ENCODE data around the gene USP38. TPM values are rescaled to one million over a fixed set of nuclear protein-coding genes. Genes with fewer than 3 reads are reported as not detected.
A peak's percentile ranks its signal among the peaks of the same experiment; 100 is the strongest.

Gene USP38
- total RNA-seq (2012; rRNA removed) = 16.4 and 17.0 TPM in 2 replicates
- 5.1 and 5.5 TPM in 2 replicates for polyA plus RNA-seq (2012; rRNA removed)
- polyA plus RNA-seq (2012; cell fraction: cytosol; rRNA removed) = 3.1 and 3.7 TPM in 2 replicates
- 3.3 and 5.5 TPM in 2 replicates for polyA plus RNA-seq (2012; cell fraction: nucleus; rRNA removed; ENCODE audit: low replicate concordance)
- Bru-seq, nascent RNA = percentile 77 among the genes with signal in this experiment
- BruChase-seq, experiment 1, labeled RNA remaining after a 6-hour chase = percentile 51 among the genes with signal in this experiment
- BruChase-seq, experiment 2, labeled RNA remaining after a 2-hour chase = percentile 78 among the genes with signal in this experiment
- long read RNA-seq, full-length matches to known transcripts = 15 of 18 reads
- long read RNA-seq, partial matches to known transcripts = 0 of 18 reads
- long read RNA-seq, other reads (novel, unspliced or antisense) = 3 of 18 reads

- WGBS, 2 experiments (ENCODE audit: extremely low coverage in 2 of 2, insufficient read length in 1 of 2) = 1% methylated on average over 38 of the region's 71 CpGs; no CpG with 5 or more reads in 1 of the 2 experiments
- peak within 1 kb of the TSS; percentile 77 for H4K5ac ChIP-seq (ENCODE audit: low read depth, low read length)
- H3K9me3 ChIP-seq (ENCODE audit: control insufficient read depth, insufficient read depth, low read length) = no peaks in the 10 kb centered on the region
- no peak within 1 kb of the TSS for H2BK20ac ChIP-seq (ENCODE audit: low read depth, low read length)
- H3K9me1 ChIP-seq (ENCODE audit: insufficient read depth, low read length) = no peaks in the 10 kb centered on the region
- peak within 1 kb of the TSS; percentile 16; the same call in 1 of the 3 replicates for H2BK15ac ChIP-seq (ENCODE audit: low read depth, low read length)
- H3K23ac ChIP-seq (ENCODE audit: low read depth, low read length) = peak within 1 kb of the TSS; percentile 94
- peak within 1 kb of the TSS; percentile 74 for H3K4me3 ChIP-seq (ENCODE audit: insufficient read depth, low read depth, low read length)
- peak within 1 kb of the TSS; percentile 81 for H3K4ac ChIP-seq (ENCODE audit: low read depth, low read length)
- H3K18ac ChIP-seq (ENCODE audit: low read depth, low read length) = peak within 1 kb of the TSS; percentile 26
- peak within 1 kb of the TSS; percentile 81 for H2BK5ac ChIP-seq (ENCODE audit: low read depth, low read length, poor library complexity, severe bottlenecking)
- peak within 1 kb of the TSS; percentile 98 for H3K9ac ChIP-seq (ENCODE audit: low read depth, low read length)
- DNase-seq (peak; percentile 94), ATAC-seq (ENCODE audit: low read depth) (peak; percentile 88)
- no peaks in the 10 kb centered on the region for H3K4me1 ChIP-seq (ENCODE audit: control insufficient read depth, insufficient read depth, low read length)
- dilution Hi-C loops (cut with HindIII; ENCODE audit: low sequenced_read_pairs, unreplicated experiment) = no loop called here
- peak within 1 kb of the TSS; percentile 81 to 83 for H4K8ac ChIP-seq (ENCODE audit: low read depth in 2 of 2, low read length in 2 of 2)
- H2BK120ac ChIP-seq (ENCODE audit: low read depth, low read length) = peak within 1 kb of the TSS; percentile 57
- H4K20me1 ChIP-seq (ENCODE audit: insufficient read depth, low read length) = peaks cover 13% of the 10 kb centered on the region
- H3K79me1 ChIP-seq (ENCODE audit: low read depth in 1 of 2, low read length in 2 of 2) = peaks cover 6 to 26% of the 10 kb centered on the region in 2 experiments; a peak in 3 of 4 replicates
- H3K36me3 ChIP-seq (ENCODE audit: control insufficient read depth, insufficient read depth, low read length) = no peaks in the 10 kb centered on the region
- no peaks in the 10 kb centered on the region for H3K27me3 ChIP-seq (ENCODE audit: control insufficient read depth, insufficient read depth, low read length)
- peak within 1 kb of the TSS; percentile 23 for H2AK5ac ChIP-seq (ENCODE audit: low read depth, low read length)
- intact Hi-C loops (cut with micrococcal nuclease) = loop anchor here (2.0 to 10.0 kb wide), 4 partner anchors 200 to 1057 kb away; partner anchors contain the start of gene INPP4B
- in situ Hi-C loops (cut with MboI; ENCODE audit: low sequenced_read_pairs) = no loop called here
- peak within 1 kb of the TSS; percentile 75 for H3K14ac ChIP-seq (replicated peaks; ENCODE audit: low read depth, low read length)
- peak within 1 kb of the TSS; percentile 99 for H3K4me2 ChIP-seq (ENCODE audit: low read depth, low read length)
- ChIA-PET CTCF (no interaction called here), POLR2A (ENCODE audit: unreplicated experiment) (no interaction called here)
- H3K56ac ChIP-seq (ENCODE audit: extremely low read depth, insufficient read depth, low read length) = peak within 1 kb of the TSS; percentile 85
- TF ChIP-seq POLR2A (IDR thresholded peaks at IDR 0.05; ENCODE audit: low read depth, low read length) = peak; percentile 88
- TF ChIP-seq SMC3 (IDR thresholded peaks at IDR 0.05; ENCODE audit: low read depth, low read length) = no peak
- peak; percentile 38 for TF ChIP-seq FOS (IDR thresholded peaks at IDR 0.05; ENCODE audit: low read depth, low read length)
- peak; percentile 5; the same call in 1 of the 2 replicates for TF ChIP-seq BHLHE40 (IDR thresholded peaks at IDR 0.05; ENCODE audit: low read depth, low read length)
- 0 out of 2 replicates have a peak, but pooled peaks have one; percentile 10 for TF ChIP-seq USF2 (IDR thresholded peaks at IDR 0.05; ENCODE audit: low read depth, low read length)
- TF ChIP-seq ELK1 (IDR thresholded peaks at IDR 0.05; ENCODE audit: borderline replicate concordance, low read depth, low read length) = no peak
- peak; percentile 14; the same call in 1 of the 2 replicates for TF ChIP-seq CTCF (conservative IDR thresholded peaks at IDR 0.05; ENCODE audit: low read depth, low read length)
- peak within 1 kb of the TSS; percentile 50; the same call in 1 of the 2 replicates for H4K91ac ChIP-seq (ENCODE audit: insufficient read depth, low read depth, low read length)
- peak within 1 kb of the TSS; percentile 94 for H2AFZ ChIP-seq (replicated peaks; ENCODE audit: low read length, poor library complexity)
- no TSS peak for BruUV-seq (replicated peaks)
- peak within 1 kb of the TSS; percentile 87 for H3K27ac ChIP-seq (ENCODE audit: insufficient read depth, low read length)
- H2AK9ac ChIP-seq (replicated peaks; ENCODE audit: low read depth, low read length, poor library complexity) = peak within 1 kb of the TSS; percentile 89
Observed at GRCh38 chr4:143184503-143185252, at the start of gene USP38. USP38 (plus strand) TSS chr4:143184917; CDS start chr4:143185451, 534 bp downstream.

Measured in IMR-90 (cell line).